Transverse colon (tissue), 4 donors: ENCODE data around the gene LAMA3. TPM values are rescaled to one million over a fixed set of nuclear protein-coding genes. Genes with fewer than 3 reads are reported as not detected.
A peak's percentile ranks its signal among the peaks of the same experiment; 100 is the strongest.

Source experiments
- DNase-seq: peaks from one replicate; pipeline ENCODE4 v3.0.0-alpha.2; 2019
- H3K27ac ChIP-seq, 4 donors: fragments of 200-600 bp; sonication (generic); 2 replicates each; pipeline ENCODE4 v1.5.1; 2016 to 2018; ENCODE audit warnings: inconsistent platforms in 4 of 4
- H3K27me3 ChIP-seq: fragments of 200-600 bp; sonication (generic); 2 replicates; pipeline ENCODE4 v1.5.1; 2017; ENCODE audit warnings: inconsistent platforms
- H3K36me3 ChIP-seq, 4 donors: fragments of 200-600 bp; sonication (generic); 2 replicates each; pipeline ENCODE4 v1.5.1; 2017 to 2019; ENCODE audit warnings: inconsistent platforms in 4 of 4
- H3K4me1 ChIP-seq, 4 donors: fragments of 200-600 bp; sonication (generic); 2 replicates each; pipeline ENCODE4 v1.5.1; 2017 to 2020; ENCODE audit warnings: inconsistent platforms in 4 of 4
- H3K4me3 ChIP-seq, 4 donors: fragments of 200-600 bp; sonication (generic); 1 replicate in 1 of 4; 2 replicates in 3 of 4; pipeline versions ENCODE4 v1.5.1 to v1.6.1; 2017 to 2019; ENCODE audit warnings: inconsistent platforms in 4 of 4
- H3K9me3 ChIP-seq, 2 donors: fragments of 200-600 bp; sonication (generic); 2 replicates each; pipeline ENCODE4 v1.5.1; 2017 to 2019; ENCODE audit warnings: inconsistent platforms in 2 of 2
- EP300 ChIP-seq: sonication (generic); formaldehyde crosslinking; IDR thresholded peaks from one replicate; pipeline ENCODE4 v1.6.1; 2017; ENCODE audit warnings: antibody characterized with exemption, low read depth
- POLR2A ChIP-seq: fragments of 450-650 bp; IDR thresholded peaks from one replicate; pipeline ENCODE4 v1.6.1; 2016; ENCODE audit warnings: antibody characterized with exemption, mild to moderate bottlenecking, moderate library complexity
- POLR2AphosphoS5 ChIP-seq, 3 donors: sonication (generic); formaldehyde crosslinking; IDR thresholded peaks; one replicate each; pipeline ENCODE4 v1.6.1; 2016; ENCODE audit warnings: antibody characterized with exemption in 3 of 3
- WGBS, 2 donors: methylation state at CpG; one replicate each; pipeline ENCODE4 v1.1.5; 2018; ENCODE audit warnings: low coverage in 1 of 2; 5-methylcytosine and 5-hydroxymethylcytosine counted together
- in situ Hi-C, 4 donors: fragments of 200-750 bp; cut with MboI; loops; one replicate each; pipeline versions ENCODE4 v1.15.0 to v1.15.1; 2017; ENCODE audit warnings: low sequenced_read_pairs in 3 of 4, low pct_ligation_motif_present in 1 of 4, low pct_unique_long_range_greater_than_20kb in 1 of 4
- intact Hi-C: fragments of 100-400 bp; cut with DNase I; formaldehyde crosslinking; loops from one replicate; pipeline ENCODE4 v1.15.1; 2023; ENCODE audit warnings: low total_unique reads
- total RNA-seq, 4 donors: library from RNA; depleted of rRNA; stranded (reverse); fragments of >200 nt; gene quantifications; one replicate each; pipeline ENCODE4 v1.1.0, GENCODE V29; 2016
- TF ChIP-seq, protein P1 (sequence below), 5 experiments: fragments of 200-600 bp in 3 of 5; fragments of 450-650 bp in 2 of 5; sonication (generic) in 3 of 5; IDR thresholded peaks; 1 replicate in 2 of 5; 2 replicates in 3 of 5; pipeline ENCODE4 v1.5.1; 2016 to 2017; ENCODE audit warnings: antibody characterized with exemption in 5 of 5, inconsistent platforms in 3 of 5, mild to moderate bottlenecking in 2 of 5, moderate library complexity in 1 of 5

Gene LAMA3
- total RNA-seq, 4 donors from 2014 or later, result 17.5 to 71.8 (median 47.4) TPM

DNA sequence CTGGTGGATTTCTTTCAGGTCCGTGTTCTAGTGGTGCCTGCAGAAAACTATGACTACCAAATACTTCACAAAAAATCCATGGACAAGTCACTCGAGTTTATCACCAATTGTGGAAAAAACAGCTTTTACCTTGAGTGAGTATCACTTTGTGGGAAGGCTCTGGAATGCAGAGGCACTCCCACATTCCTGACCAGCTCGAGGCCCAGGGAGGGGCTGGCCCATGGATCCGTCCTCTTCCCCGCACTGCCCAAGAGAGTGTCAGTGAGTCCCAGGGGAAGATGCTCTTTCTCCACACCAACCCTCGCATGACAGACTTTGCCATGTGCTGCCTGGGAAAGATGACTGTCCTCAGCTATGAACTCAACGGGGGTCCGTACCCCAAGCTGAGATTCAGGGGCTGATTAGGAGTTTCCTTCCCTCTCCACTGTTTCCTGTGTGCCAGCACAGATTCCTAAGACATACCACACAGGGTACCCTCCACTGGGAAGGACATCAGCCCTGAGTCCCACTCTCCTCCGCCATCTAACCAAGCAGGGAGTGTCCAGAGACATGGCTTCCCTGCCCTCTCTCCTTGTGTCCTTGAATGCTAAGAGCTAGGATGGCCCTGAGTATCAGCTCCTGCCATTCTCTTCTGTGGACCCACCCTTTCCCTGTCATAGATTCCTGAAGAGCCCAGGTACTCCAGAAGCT is 155.9 kb downstream of the LAMA3 start:
- TF ChIP-seq, protein P1, sequence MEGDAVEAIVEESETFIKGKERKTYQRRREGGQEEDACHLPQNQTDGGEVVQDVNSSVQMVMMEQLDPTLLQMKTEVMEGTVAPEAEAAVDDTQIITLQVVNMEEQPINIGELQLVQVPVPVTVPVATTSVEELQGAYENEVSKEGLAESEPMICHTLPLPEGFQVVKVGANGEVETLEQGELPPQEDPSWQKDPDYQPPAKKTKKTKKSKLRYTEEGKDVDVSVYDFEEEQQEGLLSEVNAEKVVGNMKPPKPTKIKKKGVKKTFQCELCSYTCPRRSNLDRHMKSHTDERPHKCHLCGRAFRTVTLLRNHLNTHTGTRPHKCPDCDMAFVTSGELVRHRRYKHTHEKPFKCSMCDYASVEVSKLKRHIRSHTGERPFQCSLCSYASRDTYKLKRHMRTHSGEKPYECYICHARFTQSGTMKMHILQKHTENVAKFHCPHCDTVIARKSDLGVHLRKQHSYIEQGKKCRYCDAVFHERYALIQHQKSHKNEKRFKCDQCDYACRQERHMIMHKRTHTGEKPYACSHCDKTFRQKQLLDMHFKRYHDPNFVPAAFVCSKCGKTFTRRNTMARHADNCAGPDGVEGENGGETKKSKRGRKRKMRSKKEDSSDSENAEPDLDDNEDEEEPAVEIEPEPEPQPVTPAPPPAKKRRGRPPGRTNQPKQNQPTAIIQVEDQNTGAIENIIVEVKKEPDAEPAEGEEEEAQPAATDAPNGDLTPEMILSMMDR (IDR thresholded peaks at IDR 0.05), result no peak
- TF ChIP-seq POLR2A, result no peak
- TF ChIP-seq EP300, result no peak
- TF ChIP-seq POLR2AphosphoS5 (IDR thresholded peaks at IDR 0.05), result no peak
- Histone ChIP-seq H3K27ac (no peak overlapping the region), H3K4me3 (no peak overlapping the region), H3K9me3 (no peaks in the 10 kb centered on the region), H3K36me3 (no peaks in the 10 kb centered on the region), H3K27me3 (no peaks in the 10 kb centered on the region), H3K4me1 (peaks cover 0 to 12% (median 0%) of the 10 kb centered on the region in 4 donors)
- 77% methylated on average over 9 of the region's 9 CpGs; no CpG with 5 or more reads in 1 of the 2 donors for WGBS, 2 donors
- in situ Hi-C loops (no loop called here), intact Hi-C loops (no loop called here)
- no peak for DNase-seq

DNA sequence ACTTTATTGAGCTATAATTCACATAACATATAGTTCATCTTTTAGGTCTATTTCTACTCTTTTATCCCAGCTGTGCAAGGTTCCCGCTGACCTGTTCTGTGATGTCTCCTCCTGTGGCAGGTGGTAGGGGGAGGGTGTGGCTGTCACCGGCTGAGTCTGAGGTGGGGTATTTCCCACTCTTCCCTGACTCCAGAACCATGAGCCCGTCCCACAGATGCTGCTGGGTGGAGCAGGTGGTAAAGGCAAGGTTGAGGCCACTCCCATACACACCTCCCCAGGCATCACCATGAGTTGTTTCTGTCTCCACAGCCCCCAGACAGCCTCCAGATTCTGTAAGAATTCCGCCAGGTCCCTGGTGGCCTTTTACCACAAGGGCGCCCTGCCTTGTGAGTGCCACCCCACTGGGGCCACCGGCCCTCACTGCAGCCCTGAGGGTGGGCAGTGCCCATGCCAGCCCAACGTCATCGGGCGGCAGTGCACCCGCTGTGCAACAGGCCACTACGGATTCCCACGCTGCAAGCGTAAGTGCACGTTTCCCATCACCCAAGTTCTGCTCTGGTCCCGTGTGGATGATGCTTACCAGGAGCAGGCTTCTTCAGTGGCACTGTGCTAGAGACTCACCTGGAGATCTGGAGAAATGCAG is 156.9 kb downstream of the LAMA3 start:
- Histone ChIP-seq H3K4me3 (no peak overlapping the region), H3K27ac (no peak overlapping the region), H3K27me3 (no peaks in the 10 kb centered on the region), H3K36me3 (no peaks in the 10 kb centered on the region), H3K4me1 (peaks cover 0 to 15% (median 0%) of the 10 kb centered on the region in 4 donors), H3K9me3 (no peaks in the 10 kb centered on the region)
- no peak for TF ChIP-seq POLR2A
- TF ChIP-seq, protein P1 (IDR thresholded peaks at IDR 0.05), result no peak
- no peak for TF ChIP-seq POLR2AphosphoS5 (IDR thresholded peaks at IDR 0.05)
- no peak for TF ChIP-seq EP300
- 40 to 91% methylated on average over 1 to 14 of the region's 15 CpGs for WGBS, 2 donors
- no peak for DNase-seq
- intact Hi-C loops, result no loop called here
- in situ Hi-C loops, result no loop called here

DNA sequence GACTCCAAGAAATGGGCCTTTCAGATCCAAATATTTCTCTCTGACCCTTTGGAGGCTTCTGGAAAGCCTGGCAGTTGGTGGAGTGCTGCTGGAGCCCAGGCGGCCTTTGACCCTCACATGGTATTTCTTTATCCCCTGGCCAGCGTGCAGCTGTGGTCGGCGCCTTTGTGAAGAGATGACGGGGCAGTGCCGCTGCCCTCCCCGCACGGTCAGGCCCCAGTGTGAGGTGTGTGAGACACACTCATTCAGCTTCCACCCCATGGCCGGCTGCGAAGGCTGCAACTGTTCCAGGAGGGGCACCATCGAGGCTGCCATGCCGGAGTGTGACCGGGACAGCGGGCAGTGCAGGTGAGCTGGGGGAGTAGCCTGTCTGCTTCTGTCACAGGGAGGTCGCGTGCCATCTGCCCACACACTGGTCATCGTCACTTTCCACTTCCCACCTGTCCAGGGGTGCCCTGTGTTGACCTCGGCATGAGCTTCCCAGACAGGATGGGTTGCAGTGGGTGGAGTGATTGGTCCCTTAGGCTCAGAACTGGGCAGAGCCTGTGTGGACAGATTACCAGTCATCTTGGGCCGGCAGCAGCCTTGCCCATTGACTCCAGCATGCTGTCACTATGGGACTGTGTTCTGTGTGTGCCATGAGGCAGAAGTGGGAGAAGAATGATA is 158.2 kb downstream of the LAMA3 start:
- H3K36me3 ChIP-seq, result no peaks in the 10 kb centered on the region
- in situ Hi-C loops (no loop called here), intact Hi-C loops (no loop called here)
- no peaks in the 10 kb centered on the region for H3K27me3 ChIP-seq
- TF ChIP-seq, protein P1 (IDR thresholded peaks at IDR 0.05), result no peak
- TF ChIP-seq POLR2A (no peak), EP300 (no peak), POLR2AphosphoS5 (IDR thresholded peaks at IDR 0.05) (no peak)
- no peak overlapping the region for H3K27ac ChIP-seq
- no peak overlapping the region for H3K4me3 ChIP-seq
- peaks cover 0 to 23% (median 0%) of the 10 kb centered on the region in 4 donors for H3K4me1 ChIP-seq
- DNase-seq, result no peak
- WGBS, 2 donors, result 93% methylated on average over 19 of the region's 19 CpGs; no CpG with 5 or more reads in 1 of the 2 donors
- no peaks in the 10 kb centered on the region for H3K9me3 ChIP-seq

DNA sequence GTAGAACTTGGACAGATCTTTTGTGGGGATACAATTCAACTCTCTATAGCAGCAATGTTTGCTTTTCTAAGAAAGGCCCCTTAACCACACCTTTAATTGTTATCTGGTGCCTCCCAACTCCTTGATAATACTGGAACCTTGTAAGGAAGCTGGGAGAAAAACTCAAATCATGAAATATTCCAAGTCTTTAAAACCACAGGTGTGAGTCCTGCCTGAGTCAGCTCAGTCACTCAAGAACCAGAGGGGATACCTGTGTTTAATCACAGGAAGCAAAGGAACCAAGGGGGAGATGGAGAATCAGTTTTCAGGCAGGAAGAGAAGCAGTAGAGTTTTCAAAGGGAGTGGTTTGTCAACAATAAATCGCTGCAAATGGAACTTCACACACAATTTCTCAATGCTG is 159.9 kb downstream of the LAMA3 start:
- no peaks in the 10 kb centered on the region for H3K36me3 ChIP-seq
- H3K4me1 ChIP-seq, result peaks cover 0 to 24% (median 0%) of the 10 kb centered on the region in 4 donors
- no peak overlapping the region for H3K4me3 ChIP-seq
- WGBS, 2 donors, result 50 to 52% methylated on average over 1 of the region's 1 CpG
- intact Hi-C loops (no loop called here), in situ Hi-C loops (no loop called here)
- no peak for DNase-seq
- H3K9me3 ChIP-seq, result no peaks in the 10 kb centered on the region
- peak overlapping the region in 1 of 4 donors; percentile 11 for H3K27ac ChIP-seq
- H3K27me3 ChIP-seq, result no peaks in the 10 kb centered on the region
- TF ChIP-seq POLR2A (no peak), POLR2AphosphoS5 (IDR thresholded peaks at IDR 0.05) (no peak), EP300 (no peak)
- TF ChIP-seq, protein P1 (IDR thresholded peaks at IDR 0.05), result no peak
